GM19238 (cell line): ENCODE data around the gene NFATC2.

Experiments
- DNase-seq: peaks from one replicate; pipeline ENCODE4 v3.0.0; 2011; ENCODE audit warnings: low spot score; ENCODE audit not compliant: insufficient read length

NFATC2 gene

GRCh38 chr20:51379601-51380341, 162.7 kb downstream of the NFATC2 start:
- DNase-seq: no peak

GRCh38 chr20:51378171-51378928, 164.2 kb downstream of the NFATC2 start:
- no peak for DNase-seq

- DNase-seq: no peak
These were observed 165.4 kb downstream of the NFATC2 start for GRCh38 chr20:51377132-51377531.

- DNase-seq: no peak
These were observed 166.4 kb downstream of the NFATC2 start for GRCh38 chr20:51376111-51376510.

GRCh38 chr20:51375561-51375960, 167.0 kb downstream of the NFATC2 start:
- DNase-seq: no peak

- DNase-seq: no peak
These were observed 167.6 kb downstream of the NFATC2 start for GRCh38 chr20:51374961-51375360.

GRCh38 chr20:51374456-51374830, 168.1 kb downstream of the NFATC2 start:
- no peak for DNase-seq

GRCh38 chr20:51373713-51374455, 168.6 kb downstream of the NFATC2 start:
- no peak for DNase-seq

- no peak for DNase-seq
These were observed 169.6 kb downstream of the NFATC2 start for GRCh38 chr20:51372966-51373365.

- DNase-seq: peak; percentile 74
These were observed 170.2 kb downstream of the NFATC2 start for GRCh38 chr20:51372176-51372803.

- no peak for DNase-seq
These were observed 170.8 kb downstream of the NFATC2 start for GRCh38 chr20:51371720-51372119.

- DNase-seq: no peak
These were observed 173.0 kb downstream of the NFATC2 start for GRCh38 chr20:51369503-51369902.

GRCh38 chr20:51368461-51369211, 173.9 kb downstream of the NFATC2 start:
- DNase-seq: no peak

GRCh38 chr20:51366155-51366886, 176.2 kb downstream of the NFATC2 start:
- DNase-seq: no peak

GRCh38 chr20:51365670-51366069, 176.8 kb downstream of the NFATC2 start:
- DNase-seq: no peak

GRCh38 chr20:51363813-51364212, 178.7 kb downstream of the NFATC2 start:
- DNase-seq: no peak

- DNase-seq: no peak
These were observed 179.1 kb downstream of the NFATC2 start for GRCh38 chr20:51363378-51363777.

GRCh38 chr20:51362254-51362653, 180.3 kb downstream of the NFATC2 start:
- no peak for DNase-seq

- DNase-seq: no peak
These were observed 181.3 kb downstream of the NFATC2 start for GRCh38 chr20:51361258-51361657.
